Natural killer cell (primary cell): ENCODE data around the gene HSD3B1. TPM values are rescaled to one million over a fixed set of nuclear protein-coding genes. Genes with fewer than 3 reads are reported as not detected.
"Not testable (repeated sequence)": the region's sequence is repeated elsewhere in the genome, so short reads cannot be mapped to it uniquely, and the experiment has no call there.

Experiments
- ATAC-seq, 3 donors: fragments of 150-1000 bp in 2 of 3; fragments of 200-7000 bp in 1 of 3; cut with Tn5 transposase; 1 replicate in 1 of 3; 2 replicates in 2 of 3; pipeline ENCODE4 v1.10.0; 2021; ENCODE audit warnings: mild to moderate bottlenecking in 2 of 3, moderate library complexity in 2 of 3
- DNase-seq, 2 donors: peaks; one replicate each; pipeline versions ENCODE4 v3.0.0 to v3.0.0-alpha.2; 2013 to 2021; ENCODE audit warnings: mixed read lengths in 1 of 2
- H3K27ac ChIP-seq: one replicate; pipeline ENCODE4 v1.5.1; 2013; ENCODE audit warnings: mild to moderate bottlenecking, low read length
- H3K27me3 ChIP-seq: one replicate; pipeline ENCODE4 v1.6.1; 2013; ENCODE audit warnings: low read length; ENCODE audit not compliant: control insufficient read depth, insufficient read depth
- H3K36me3 ChIP-seq: one replicate; pipeline ENCODE4 v1.6.1; 2013; ENCODE audit warnings: low read length; ENCODE audit not compliant: control insufficient read depth, insufficient read depth
- H3K4me1 ChIP-seq: one replicate; pipeline ENCODE4 v1.6.1; 2013; ENCODE audit warnings: low read length; ENCODE audit not compliant: control insufficient read depth, insufficient read depth
- H3K4me3 ChIP-seq: one replicate; pipeline ENCODE4 v1.5.1; 2013; ENCODE audit warnings: low read length
- H3K9me3 ChIP-seq: one replicate; pipeline ENCODE4 v1.6.1; 2013; ENCODE audit warnings: low read length; ENCODE audit not compliant: control insufficient read depth, insufficient read depth
- H3K27ac Mint-ChIP-seq, 2 donors: one replicate each; pipeline ENCODE4 v1.8.0; 2022; ENCODE audit warnings: mild to moderate bottlenecking in 2 of 2, mixed read lengths in 2 of 2, moderate library complexity in 1 of 2
- H3K27me3 Mint-ChIP-seq, 2 donors: one replicate each; pipeline ENCODE4 v1.8.0; 2022; ENCODE audit warnings: low read depth in 2 of 2, mixed read lengths in 2 of 2
- H3K36me3 Mint-ChIP-seq: one replicate; pipeline ENCODE4 v1.8.0; 2022; ENCODE audit warnings: mixed read lengths
- H3K4me1 Mint-ChIP-seq, 2 donors: one replicate each; pipeline ENCODE4 v1.8.0; 2022; ENCODE audit warnings: mixed read lengths in 2 of 2
- H3K4me3 Mint-ChIP-seq: one replicate; pipeline ENCODE4 v1.8.0; 2022; ENCODE audit warnings: mild to moderate bottlenecking, moderate library complexity, mixed read lengths
- H3K9me3 Mint-ChIP-seq, 2 donors: one replicate each; pipeline ENCODE4 v1.8.0; 2022; ENCODE audit warnings: mixed read lengths in 2 of 2
- WGBS: methylation state at CpG from one replicate; pipeline ENCODE4 v1.1.7; 2013; ENCODE audit warnings: missing lambda C conversion rate; ENCODE audit not compliant: insufficient coverage; 5-methylcytosine and 5-hydroxymethylcytosine counted together
- intact Hi-C: fragments of 100-400 bp; cut with micrococcal nuclease; formaldehyde crosslinking; loops from one replicate; pipeline ENCODE4 v1.14.2; 2022
- total RNA-seq, 4 donors: library from RNA; stranded (reverse); fragments of 120-200 nt in 1 of 4; gene quantifications; one replicate each; pipeline versions ENCODE4 v1.2.3 to v1.2.4, GENCODE V29; 2013 to 2022
- TF ChIP-seq, protein P1 (sequence below): fragments of 200-600 bp; IDR thresholded peaks from one replicate; pipeline ENCODE4 v1.8.0; 2022; ENCODE audit warnings: antibody characterized with exemption

HSD3B1 gene
- total RNA-seq, 3 donors from 2014 or later (not counting 1 experiment from before 2014, with no cell fraction given): not detected

- TF ChIP-seq, protein P1, sequence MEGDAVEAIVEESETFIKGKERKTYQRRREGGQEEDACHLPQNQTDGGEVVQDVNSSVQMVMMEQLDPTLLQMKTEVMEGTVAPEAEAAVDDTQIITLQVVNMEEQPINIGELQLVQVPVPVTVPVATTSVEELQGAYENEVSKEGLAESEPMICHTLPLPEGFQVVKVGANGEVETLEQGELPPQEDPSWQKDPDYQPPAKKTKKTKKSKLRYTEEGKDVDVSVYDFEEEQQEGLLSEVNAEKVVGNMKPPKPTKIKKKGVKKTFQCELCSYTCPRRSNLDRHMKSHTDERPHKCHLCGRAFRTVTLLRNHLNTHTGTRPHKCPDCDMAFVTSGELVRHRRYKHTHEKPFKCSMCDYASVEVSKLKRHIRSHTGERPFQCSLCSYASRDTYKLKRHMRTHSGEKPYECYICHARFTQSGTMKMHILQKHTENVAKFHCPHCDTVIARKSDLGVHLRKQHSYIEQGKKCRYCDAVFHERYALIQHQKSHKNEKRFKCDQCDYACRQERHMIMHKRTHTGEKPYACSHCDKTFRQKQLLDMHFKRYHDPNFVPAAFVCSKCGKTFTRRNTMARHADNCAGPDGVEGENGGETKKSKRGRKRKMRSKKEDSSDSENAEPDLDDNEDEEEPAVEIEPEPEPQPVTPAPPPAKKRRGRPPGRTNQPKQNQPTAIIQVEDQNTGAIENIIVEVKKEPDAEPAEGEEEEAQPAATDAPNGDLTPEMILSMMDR: no peak
- no peaks in the 10 kb centered on the region for H3K36me3 Mint-ChIP-seq
- H3K4me3 Mint-ChIP-seq: no peak overlapping the region
- intact Hi-C loops: no loop called here
- H3K9me3 ChIP-seq: no peaks in the 10 kb centered on the region
- H3K27me3 Mint-ChIP-seq: no peaks in the 10 kb centered on the region
- no peaks in the 10 kb centered on the region for H3K36me3 ChIP-seq
- ATAC-seq (no peak), DNase-seq (no peak)
- H3K27ac ChIP-seq: no peak overlapping the region
- H3K27me3 ChIP-seq: no peaks in the 10 kb centered on the region
- H3K4me3 ChIP-seq: no peak overlapping the region
- peaks cover 2 to 7% of the 10 kb centered on the region in 2 donors for H3K9me3 Mint-ChIP-seq
- H3K4me1 Mint-ChIP-seq: no peaks in the 10 kb centered on the region
- H3K27ac Mint-ChIP-seq: no peak overlapping the region
- no peaks in the 10 kb centered on the region for H3K4me1 ChIP-seq
Observed at GRCh38 chr1:119516247-119516646, 9.2 kb downstream of the HSD3B1 start.

- Histone ChIP-seq H3K4me1 (no peaks in the 10 kb centered on the region), H3K36me3 (no peaks in the 10 kb centered on the region), H3K27me3 (no peaks in the 10 kb centered on the region), H3K9me3 (no peaks in the 10 kb centered on the region), H3K27ac (no peak overlapping the region), H3K4me3 (no peak overlapping the region)
- Mint-ChIP-seq H3K4me3 (no peak overlapping the region), H3K36me3 (no peaks in the 10 kb centered on the region), H3K27ac (no peak overlapping the region), H3K9me3 (peaks cover 2 to 7% of the 10 kb centered on the region in 2 donors), H3K27me3 (no peaks in the 10 kb centered on the region), H3K4me1 (no peaks in the 10 kb centered on the region)
- TF ChIP-seq, protein P1: no peak
- DNase-seq (no peak), ATAC-seq (no peak)
- intact Hi-C loops: no loop called here
- WGBS: 91% methylated on average over 5 of the region's 5 CpGs
Observed at GRCh38 chr1:119516680-119517079, 9.7 kb downstream of the HSD3B1 start.

- H3K27me3 Mint-ChIP-seq, H3K27ac Mint-ChIP-seq, H3K36me3 ChIP-seq, DNase-seq, ATAC-seq, H3K9me3 ChIP-seq, H3K4me1 ChIP-seq, H3K4me3 Mint-ChIP-seq, H3K27ac ChIP-seq, H3K4me3 ChIP-seq, intact Hi-C loops, H3K36me3 Mint-ChIP-seq, H3K27me3 ChIP-seq, H3K4me1 Mint-ChIP-seq: not testable (repeated sequence)
- peaks cover 2 to 12% of the 10 kb centered on the region in 2 donors for H3K9me3 Mint-ChIP-seq
Observed at GRCh38 chr1:119517667-119518066, 10.7 kb downstream of the HSD3B1 start.

- no peak overlapping the region for H3K4me3 Mint-ChIP-seq
- H3K36me3 ChIP-seq: no peaks in the 10 kb centered on the region
- no peaks in the 10 kb centered on the region for H3K9me3 ChIP-seq
- no peak overlapping the region for H3K27ac ChIP-seq
- H3K4me1 Mint-ChIP-seq: no peaks in the 10 kb centered on the region
- H3K9me3 Mint-ChIP-seq: peaks cover 5% of the 10 kb centered on the region in 2 donors
- no peaks in the 10 kb centered on the region for H3K27me3 Mint-ChIP-seq
- no peak for DNase-seq
- TF ChIP-seq, protein P1: no peak
- H3K4me1 ChIP-seq: no peaks in the 10 kb centered on the region
- H3K27me3 ChIP-seq: no peaks in the 10 kb centered on the region
- H3K36me3 Mint-ChIP-seq: no peaks in the 10 kb centered on the region
- H3K4me3 ChIP-seq: no peak overlapping the region
- intact Hi-C loops: no loop called here
- no peak overlapping the region for H3K27ac Mint-ChIP-seq
- WGBS: 95% methylated on average over 2 of the region's 2 CpGs
- ATAC-seq: no peak
Observed at GRCh38 chr1:119531606-119532323, 24.8 kb downstream of the HSD3B1 start.
